Kidney (tissue), 14 donors: ENCODE data around the gene OR6A2. TPM values are rescaled to one million over a fixed set of nuclear protein-coding genes. Genes with fewer than 3 reads are reported as not detected.

Source experiments
- DNase-seq, 5 donors: peaks; one replicate each; pipeline ENCODE4 v3.0.0-alpha.2; 2013 to 2020
- FAIRE-seq: peaks from 2 replicates; lab custom pipeline; 2012; peaks lifted over from hg19 to GRCh38; lab: Jason Lieb, UNC
- H3K27ac ChIP-seq, 2 donors: one replicate each; pipeline ENCODE4 v1.7.0; 2013; ENCODE audit warnings: low read depth in 2 of 2, low read length in 2 of 2, inconsistent platforms in 1 of 2
- H3K27me3 ChIP-seq: one replicate; pipeline ENCODE4 v1.7.1; 2013; ENCODE audit warnings: low read length, inconsistent platforms; ENCODE audit not compliant: control insufficient read depth, insufficient read depth
- H3K36me3 ChIP-seq, 3 donors: one replicate each; pipeline versions ENCODE4 v1.7.0 to v1.7.1; 2013; ENCODE audit warnings: low read length in 3 of 3, control low read depth in 1 of 3, inconsistent platforms in 1 of 3; ENCODE audit not compliant: insufficient read depth in 3 of 3, control insufficient read depth in 2 of 3
- H3K4me1 ChIP-seq, 3 donors: one replicate each; pipeline versions ENCODE4 v1.7.0 to v1.7.1; 2013; ENCODE audit warnings: low read length in 3 of 3, inconsistent platforms in 1 of 3, low read depth in 1 of 3; ENCODE audit not compliant: control insufficient read depth in 2 of 3, insufficient read depth in 2 of 3
- H3K4me3 ChIP-seq, 3 donors: one replicate each; pipeline versions ENCODE4 v1.7.0 to v1.8.1; 2013; ENCODE audit warnings: low read length in 3 of 3, control low read depth in 1 of 3, inconsistent platforms in 1 of 3
- H3K9ac ChIP-seq, 3 donors: one replicate each; pipeline versions ENCODE4 v1.7.0 to v1.7.1; 2013; ENCODE audit warnings: low read length in 3 of 3, control low read depth in 1 of 3, inconsistent platforms in 1 of 3
- H3K9me3 ChIP-seq, 3 donors: one replicate each; pipeline versions ENCODE4 v1.7.0 to v1.7.1; 2013; ENCODE audit warnings: low read length in 3 of 3, control low read depth in 1 of 3, inconsistent platforms in 1 of 3; ENCODE audit not compliant: control insufficient read depth in 2 of 3, insufficient read depth in 1 of 3
- CTCF ChIP-seq: IDR thresholded peaks from 3 replicates; pipeline ENCODE4 v1.5.1; 2012; ENCODE audit warnings: mild to moderate bottlenecking, moderate library complexity, borderline replicate concordance; ENCODE audit not compliant: insufficient read depth; ENCODE audit errors: extremely low read depth
- intact Hi-C: fragments of 100-400 bp; cut with DNase I; formaldehyde crosslinking; loops from one replicate; pipeline ENCODE4 v1.11.1; 2022
- polyA plus RNA-seq: library from polyadenylated mRNA; stranded (reverse); fragments of 350-450 nt; fragmentation: Illumina TruSeq; extraction: RNeasy Lipid Tissue Mini Kit (QIAGEN cat#74804); gene quantifications from one replicate; pipeline ENCODE4 v1.2.3, GENCODE V29; 2014; ENCODE audit warnings: low read depth, low replicate concordance; ENCODE audit not compliant: insufficient read depth
- total RNA-seq: library from RNA; stranded (reverse); fragmentation: NEBNext Ultra II Directional; extraction: Animal tissue kit (Norgen Biotek cat#: 25700); gene quantifications from one replicate; pipeline ENCODE4 v1.2.1, GENCODE V29; 2021
- donor health status: control.
- donor health status: control.
- donor health status: control.
- donor health status: control.
- donor health status: control.
- donor health status: DM: yes; HTN: yes; CAD: no.
- donor health status: Normal renal cell carcinoma (clear cell type).

Gene OR6A2
- total and polyA plus RNA-seq, 2 donors from 2014 or later, result 0.25 TPM; not detected in 1

DNA sequence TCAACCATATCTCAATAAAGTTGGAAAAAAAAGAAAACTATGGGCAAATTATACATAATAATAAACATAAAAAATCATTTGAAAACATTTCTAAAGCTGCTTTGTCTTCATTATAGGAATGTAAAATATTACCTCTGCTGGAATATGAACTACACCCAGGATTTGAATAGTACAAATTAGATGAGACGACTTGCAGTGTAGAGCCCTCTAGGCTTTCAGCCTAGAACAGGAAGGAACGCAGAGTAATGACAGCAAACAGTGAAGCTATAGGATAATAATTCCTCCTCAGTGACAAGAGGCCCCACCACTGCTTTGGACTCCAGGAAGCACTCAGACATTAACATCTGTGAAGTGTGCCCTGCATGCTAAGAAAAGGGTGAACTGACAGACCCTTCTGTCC is 8.9 kb downstream of the OR6A2 start:
- no peaks in the 10 kb centered on the region for H3K27me3 ChIP-seq
- H3K9me3 ChIP-seq, result no peaks in the 10 kb centered on the region
- no peaks in the 10 kb centered on the region for H3K36me3 ChIP-seq
- intact Hi-C loops, result no loop called here
- no peak overlapping the region for H3K27ac ChIP-seq
- no peak for TF ChIP-seq CTCF
- DNase-seq (no peak), FAIRE-seq (no peak)
- no peak overlapping the region for H3K4me3 ChIP-seq
- H3K4me1 ChIP-seq, result no peaks in the 10 kb centered on the region
- no peak overlapping the region for H3K9ac ChIP-seq

DNA sequence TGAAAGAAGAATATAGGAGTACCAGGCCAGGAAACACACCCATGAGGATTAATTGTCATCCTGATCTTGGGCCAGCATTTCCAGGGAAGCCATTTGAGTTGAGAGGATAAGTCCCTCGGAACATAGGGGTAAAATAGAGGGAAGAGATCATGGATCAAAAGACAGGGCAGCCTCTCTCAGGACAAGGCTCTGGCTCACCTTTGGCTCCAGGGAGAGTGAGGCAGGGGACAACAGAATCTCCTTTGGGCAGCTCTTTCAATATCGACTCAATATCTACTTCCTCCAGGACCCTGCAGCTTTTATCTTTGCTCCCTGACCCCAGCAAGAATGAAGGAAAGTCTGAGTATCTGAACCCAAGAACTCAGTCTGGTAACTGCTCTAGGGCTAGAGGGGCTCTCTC is 16.8 kb downstream of the OR6A2 start, which contains the start of gene OR2AG1:
OR2AG1 (plus strand) TSS at position 301 of the 400 bp plus-strand sequence. CDS start 2,018 bp downstream, outside the sequence.
- intact Hi-C loops, result no loop called here
- no peak within 1 kb of the TSS for H3K9ac ChIP-seq
- no peaks in the 10 kb centered on the region for H3K27me3 ChIP-seq
- DNase-seq (no peak), FAIRE-seq (no peak)
- H3K4me3 ChIP-seq, result no peak within 1 kb of the TSS
- no peak within 1 kb of the TSS for H3K27ac ChIP-seq
- H3K4me1 ChIP-seq, result no peaks in the 10 kb centered on the region
- TF ChIP-seq CTCF, result no peak
- no peaks in the 10 kb centered on the region for H3K36me3 ChIP-seq
- no peaks in the 10 kb centered on the region for H3K9me3 ChIP-seq

DNA sequence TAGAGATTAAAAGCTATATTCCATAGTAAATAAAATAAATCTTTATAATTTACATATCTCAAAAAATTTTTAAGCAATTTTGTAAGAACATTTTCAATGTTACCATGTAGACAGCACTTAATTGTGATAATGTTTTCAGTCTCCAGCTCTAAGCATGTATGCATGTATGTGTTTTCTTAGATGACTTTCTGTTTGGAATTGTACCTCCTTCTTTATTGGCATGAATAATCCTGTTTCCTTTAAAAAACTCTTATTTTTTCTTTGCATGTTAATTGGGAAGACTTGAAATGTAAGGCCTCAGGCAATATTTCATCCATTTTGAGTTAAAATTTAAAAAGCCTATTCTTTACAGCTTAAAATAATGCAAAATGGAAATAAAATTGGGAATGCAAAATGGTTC is 18.7 kb downstream of the OR6A2 start:
- Histone ChIP-seq H3K4me1 (no peaks in the 10 kb centered on the region), H3K27ac (no peak overlapping the region), H3K9me3 (no peaks in the 10 kb centered on the region), H3K9ac (no peak overlapping the region), H3K27me3 (no peaks in the 10 kb centered on the region), H3K36me3 (no peaks in the 10 kb centered on the region), H3K4me3 (no peak overlapping the region)
- no peak for DNase-seq
- no peak for TF ChIP-seq CTCF
- no peak for FAIRE-seq
- intact Hi-C loops, result no loop called here

- DNase-seq, result no peak
- no peaks in the 10 kb centered on the region for H3K27me3 ChIP-seq
- intact Hi-C loops, result no loop called here
- H3K9me3 ChIP-seq, result no peaks in the 10 kb centered on the region
- no peak overlapping the region for H3K4me3 ChIP-seq
- no peak for TF ChIP-seq CTCF
- no peak for FAIRE-seq
- H3K4me1 ChIP-seq, result no peaks in the 10 kb centered on the region
- H3K9ac ChIP-seq, result no peak overlapping the region
- H3K27ac ChIP-seq, result no peak overlapping the region
- no peaks in the 10 kb centered on the region for H3K36me3 ChIP-seq
Observed at GRCh38 chr11:6778518-6778917, 21.0 kb downstream of the OR6A2 start.
